Breast epithelium (tissue), 4 donors: ENCODE measurements around the gene FBXO33. TPM values are rescaled to one million over a fixed set of nuclear protein-coding genes. Genes with fewer than 3 reads are reported as not detected.

ENCODE experiments used
- DNase-seq, 2 donors: peaks; one replicate each; pipeline ENCODE4 v3.0.0-alpha.2; 2019; ENCODE audit warnings: low spot score in 2 of 2
- H3K27ac ChIP-seq, 2 donors: fragments of 200-600 bp; sonication (generic) in 1 of 2; one replicate each; pipeline ENCODE4 v1.5.1; 2016 to 2019; ENCODE audit warnings: mild to moderate bottlenecking in 1 of 2
- H3K27me3 ChIP-seq, 2 donors: fragments of 200-600 bp; sonication (generic) in 1 of 2; one replicate each; pipeline versions ENCODE4 v1.5.1 to v1.6.0; 2017 to 2019; ENCODE audit warnings: control low read depth in 1 of 2, mild to moderate bottlenecking in 1 of 2
- H3K36me3 ChIP-seq: fragments of 200-600 bp; one replicate; pipeline ENCODE4 v1.5.1; 2019
- H3K4me1 ChIP-seq, 2 donors: fragments of 200-600 bp; sonication (generic); one replicate each; pipeline ENCODE4 v1.5.1; 2016 to 2019; ENCODE audit warnings: control low read depth in 1 of 2
- H3K4me3 ChIP-seq, 3 donors: fragments of 200-600 bp; sonication (generic); 1 replicate in 2 of 3; 2 replicates in 1 of 3; pipeline ENCODE4 v1.5.1; 2016 to 2019; ENCODE audit warnings: mild to moderate bottlenecking in 3 of 3, moderate library complexity in 2 of 3
- H3K9me3 ChIP-seq, 2 donors: fragments of 200-600 bp; sonication (generic) in 1 of 2; one replicate each; pipeline ENCODE4 v1.5.1; 2016 to 2019; ENCODE audit warnings: control low read depth in 1 of 2
- POLR2A ChIP-seq: fragments of 450-650 bp; IDR thresholded peaks from one replicate; pipeline ENCODE4 v1.6.1; 2016; ENCODE audit warnings: antibody characterized with exemption, mild to moderate bottlenecking, moderate library complexity
- POLR2AphosphoS5 ChIP-seq, 3 donors: sonication (generic); formaldehyde crosslinking; IDR thresholded peaks; one replicate each; pipeline ENCODE4 v1.6.1; 2017; ENCODE audit warnings: antibody characterized with exemption in 3 of 3
- intact Hi-C: fragments of 100-400 bp; cut with DNase I; formaldehyde crosslinking; loops from one replicate; pipeline ENCODE4 v1.15.1; 2023; ENCODE audit warnings: low total_unique reads
- total RNA-seq, 3 donors: library from RNA; depleted of rRNA; stranded (reverse); fragments of >200 nt; gene quantifications; one replicate each; pipeline ENCODE4 v1.1.0, GENCODE V29; 2016
- TF ChIP-seq, protein P1 (sequence below), 3 donors: fragments of 450-650 bp; IDR thresholded peaks; one replicate each; pipeline ENCODE4 v1.5.1; 2016 to 2017; ENCODE audit warnings: antibody characterized with exemption in 3 of 3, mild to moderate bottlenecking in 3 of 3, moderate library complexity in 3 of 3

FBXO33 gene
- total RNA-seq, 3 donors from 2014 or later: 14.1 to 21.5 (median 15.8) TPM

DNA sequence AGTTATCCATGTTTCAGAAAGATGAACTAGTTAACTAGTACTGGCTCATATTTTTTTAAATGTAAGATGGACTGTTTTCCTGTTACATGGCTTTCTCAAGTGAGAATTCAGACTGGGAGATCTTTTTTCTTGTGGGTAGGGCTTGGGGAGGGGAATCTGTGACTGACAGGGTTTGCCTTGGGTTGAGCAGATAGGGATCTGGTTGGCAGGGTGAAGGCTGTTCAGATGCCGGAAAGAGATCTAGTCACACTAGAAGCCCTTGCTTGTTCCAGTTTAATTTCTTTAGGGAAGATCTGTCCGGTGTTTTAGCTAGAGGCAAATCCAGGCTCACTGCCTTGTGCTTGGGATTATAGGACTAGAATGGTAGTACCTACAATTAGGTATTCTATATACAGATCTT is 63.2 kb downstream of the FBXO33 start:
- Histone ChIP-seq H3K4me3 (no peak overlapping the region), H3K27ac (no peak overlapping the region), H3K27me3 (no peaks in the 10 kb centered on the region), H3K9me3 (peaks cover 0 to 14% of the 10 kb centered on the region in 2 donors), H3K4me1 (no peaks in the 10 kb centered on the region), H3K36me3 (no peaks in the 10 kb centered on the region)
- TF ChIP-seq POLR2A (no peak), POLR2AphosphoS5 (IDR thresholded peaks at IDR 0.05) (no peak)
- TF ChIP-seq, protein P1, sequence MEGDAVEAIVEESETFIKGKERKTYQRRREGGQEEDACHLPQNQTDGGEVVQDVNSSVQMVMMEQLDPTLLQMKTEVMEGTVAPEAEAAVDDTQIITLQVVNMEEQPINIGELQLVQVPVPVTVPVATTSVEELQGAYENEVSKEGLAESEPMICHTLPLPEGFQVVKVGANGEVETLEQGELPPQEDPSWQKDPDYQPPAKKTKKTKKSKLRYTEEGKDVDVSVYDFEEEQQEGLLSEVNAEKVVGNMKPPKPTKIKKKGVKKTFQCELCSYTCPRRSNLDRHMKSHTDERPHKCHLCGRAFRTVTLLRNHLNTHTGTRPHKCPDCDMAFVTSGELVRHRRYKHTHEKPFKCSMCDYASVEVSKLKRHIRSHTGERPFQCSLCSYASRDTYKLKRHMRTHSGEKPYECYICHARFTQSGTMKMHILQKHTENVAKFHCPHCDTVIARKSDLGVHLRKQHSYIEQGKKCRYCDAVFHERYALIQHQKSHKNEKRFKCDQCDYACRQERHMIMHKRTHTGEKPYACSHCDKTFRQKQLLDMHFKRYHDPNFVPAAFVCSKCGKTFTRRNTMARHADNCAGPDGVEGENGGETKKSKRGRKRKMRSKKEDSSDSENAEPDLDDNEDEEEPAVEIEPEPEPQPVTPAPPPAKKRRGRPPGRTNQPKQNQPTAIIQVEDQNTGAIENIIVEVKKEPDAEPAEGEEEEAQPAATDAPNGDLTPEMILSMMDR (IDR thresholded peaks at IDR 0.05): no peak
- intact Hi-C loops: no loop called here
- DNase-seq: no peak

DNA sequence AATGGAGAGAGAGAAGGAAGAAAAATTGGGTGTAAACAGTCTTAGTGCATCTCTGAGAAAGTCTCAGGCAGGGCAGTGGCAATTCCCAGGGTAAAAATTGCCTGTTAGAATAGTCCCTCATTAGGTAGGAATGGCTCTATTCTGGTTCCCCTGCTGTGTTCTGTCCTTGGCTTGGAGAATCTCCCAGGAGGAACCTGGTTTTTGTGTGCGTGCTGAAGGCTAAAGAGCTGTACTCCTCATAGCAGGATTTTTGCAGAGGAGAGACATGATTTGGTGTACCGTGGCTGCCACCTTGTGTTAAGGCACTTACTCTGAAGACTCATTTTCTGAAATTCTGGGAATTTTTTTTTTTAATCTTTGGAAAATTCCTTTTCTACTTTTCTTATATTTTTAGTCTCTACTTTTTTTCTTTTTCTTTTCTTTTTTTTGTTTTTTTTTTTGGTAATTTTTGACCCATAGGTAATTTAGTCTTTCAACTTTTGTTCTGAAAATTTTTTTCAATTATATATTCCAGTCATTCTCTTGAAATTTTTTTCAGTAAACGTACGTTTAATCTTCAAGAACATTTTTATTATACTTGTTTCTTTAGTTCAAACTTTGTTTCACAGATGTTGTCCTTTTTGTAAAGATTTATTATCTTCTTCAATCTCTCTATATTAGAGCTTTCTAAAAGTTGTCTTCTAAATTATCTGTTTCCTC is 63.8 kb downstream of the FBXO33 start:
- Histone ChIP-seq H3K4me1 (no peaks in the 10 kb centered on the region), H3K4me3 (no peak overlapping the region), H3K27me3 (no peaks in the 10 kb centered on the region), H3K36me3 (no peaks in the 10 kb centered on the region), H3K27ac (no peak overlapping the region), H3K9me3 (peaks cover 0 to 20% of the 10 kb centered on the region in 2 donors)
- no peak for DNase-seq
- intact Hi-C loops: no loop called here
- TF ChIP-seq, protein P1 (IDR thresholded peaks at IDR 0.05): peak in 2 of 3 donors; percentile 23 to 36
- TF ChIP-seq POLR2AphosphoS5 (IDR thresholded peaks at IDR 0.05): no peak
- no peak for TF ChIP-seq POLR2A

DNA sequence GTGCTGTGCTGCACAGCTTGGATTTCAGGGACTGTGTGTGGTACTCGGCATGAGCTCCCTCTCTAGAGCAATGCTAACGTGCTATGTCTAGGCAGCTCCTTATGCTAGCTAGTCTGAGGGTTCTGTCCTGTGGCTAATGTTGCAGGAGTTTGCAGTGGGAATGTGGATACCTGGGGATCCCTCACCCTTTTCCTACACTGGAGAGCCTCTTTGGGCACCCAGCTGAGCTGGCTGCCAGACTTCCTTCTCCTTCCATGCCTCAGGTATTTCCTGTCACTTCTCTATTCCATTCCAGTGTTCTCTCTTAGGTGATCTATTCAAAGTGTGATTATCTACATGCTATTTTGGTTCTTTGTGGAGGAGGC is 64.9 kb downstream of the FBXO33 start:
- H3K36me3 ChIP-seq: no peaks in the 10 kb centered on the region
- no peak for TF ChIP-seq POLR2AphosphoS5 (IDR thresholded peaks at IDR 0.05)
- TF ChIP-seq, protein P1 (IDR thresholded peaks at IDR 0.05): no peak
- TF ChIP-seq POLR2A: no peak
- no peak for DNase-seq
- intact Hi-C loops: no loop called here
- no peaks in the 10 kb centered on the region for H3K27me3 ChIP-seq
- H3K4me3 ChIP-seq: no peak overlapping the region
- H3K27ac ChIP-seq: no peak overlapping the region
- peaks cover 0 to 24% of the 10 kb centered on the region in 2 donors for H3K9me3 ChIP-seq
- no peaks in the 10 kb centered on the region for H3K4me1 ChIP-seq

DNA sequence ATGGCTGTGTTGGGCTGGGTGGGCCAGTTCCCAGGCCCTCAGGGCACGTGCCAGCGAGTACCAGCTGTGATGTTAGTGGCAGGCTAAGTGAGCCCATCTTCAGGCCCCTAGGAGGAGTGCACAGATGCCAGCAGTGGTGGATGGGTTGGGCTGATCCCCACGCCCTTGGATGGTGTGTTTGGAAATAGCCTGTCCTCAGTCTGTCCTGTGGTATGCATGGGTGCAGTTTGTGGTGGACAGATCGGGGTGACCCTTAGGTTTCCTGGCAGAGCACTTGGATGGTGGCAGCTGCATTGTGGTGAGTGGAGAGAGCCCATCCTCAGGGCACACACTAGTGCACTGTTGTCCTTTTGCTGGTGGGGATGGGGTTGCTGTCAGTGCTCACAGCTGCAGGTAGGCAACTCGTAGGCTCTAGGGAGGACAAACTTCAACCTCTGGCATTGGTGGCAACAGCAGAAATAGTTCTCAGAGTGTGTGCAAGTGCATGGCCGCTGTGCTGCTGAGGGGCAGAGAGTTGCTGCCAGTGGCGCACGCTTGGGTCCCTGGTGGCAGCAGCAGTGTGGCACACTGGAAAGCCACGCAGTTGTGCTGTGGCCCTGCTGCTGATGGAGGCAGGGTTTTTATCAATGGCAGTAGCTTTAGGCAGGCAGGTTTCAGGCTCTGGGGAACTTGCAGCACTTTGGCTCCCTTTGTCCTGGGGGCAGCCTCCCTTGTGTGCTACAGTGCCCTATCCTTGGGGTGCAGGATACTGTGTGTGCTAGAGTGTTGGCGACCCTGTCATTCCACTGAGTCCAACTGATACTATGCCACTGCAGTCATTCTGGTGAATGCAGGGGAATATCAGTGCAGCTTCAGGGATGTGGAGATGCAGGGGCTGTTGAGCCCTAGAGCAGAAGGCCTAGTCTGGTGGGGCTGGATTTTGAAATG is 65.5 kb downstream of the FBXO33 start:
- H3K27me3 ChIP-seq: no peaks in the 10 kb centered on the region
- no peak for TF ChIP-seq POLR2A
- TF ChIP-seq, protein P1 (IDR thresholded peaks at IDR 0.05): no peak
- no peak for TF ChIP-seq POLR2AphosphoS5 (IDR thresholded peaks at IDR 0.05)
- no peak overlapping the region for H3K27ac ChIP-seq
- H3K4me3 ChIP-seq: no peak overlapping the region
- DNase-seq: no peak
- no peaks in the 10 kb centered on the region for H3K36me3 ChIP-seq
- intact Hi-C loops: no loop called here
- H3K4me1 ChIP-seq: no peaks in the 10 kb centered on the region
- H3K9me3 ChIP-seq: peaks cover 0 to 24% of the 10 kb centered on the region in 2 donors

DNA sequence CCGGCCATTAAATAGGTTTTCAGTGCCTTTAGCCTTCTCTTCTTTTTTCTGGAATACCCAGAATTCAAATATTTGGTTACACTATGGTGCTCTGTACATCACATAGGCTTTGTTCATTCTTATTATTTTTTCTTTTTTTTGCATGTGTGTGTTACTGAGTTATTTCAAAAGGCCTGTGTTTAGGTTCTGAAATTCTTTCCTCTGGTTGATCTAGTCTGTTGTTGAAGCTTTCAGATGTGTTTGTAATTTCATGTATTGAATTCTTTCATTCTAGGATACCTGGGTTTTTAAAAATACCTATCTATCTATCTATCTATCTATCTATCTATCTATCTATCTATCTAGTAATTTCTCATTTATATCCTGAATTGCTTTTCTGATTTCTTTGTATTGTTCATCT is 66.9 kb downstream of the FBXO33 start:
- intact Hi-C loops: no loop called here

More for the DNA sequence above, 66.9 kb downstream of the FBXO33 start:
- TF ChIP-seq, protein P1 (IDR thresholded peaks at IDR 0.05): no peak
- no peak for TF ChIP-seq POLR2A
- TF ChIP-seq POLR2AphosphoS5 (IDR thresholded peaks at IDR 0.05): no peak
- H3K27ac ChIP-seq: no peak overlapping the region
- DNase-seq: no peak
- peaks cover 0 to 24% of the 10 kb centered on the region in 2 donors for H3K9me3 ChIP-seq
- no peaks in the 10 kb centered on the region for H3K27me3 ChIP-seq
- no peaks in the 10 kb centered on the region for H3K36me3 ChIP-seq
- H3K4me1 ChIP-seq: no peaks in the 10 kb centered on the region
- no peak overlapping the region for H3K4me3 ChIP-seq
